ENCODE measurements around the gene TAPBPL. TPM values are rescaled to one million over a fixed set of nuclear protein-coding genes. Genes with fewer than 3 reads are reported as not detected.

The TAPBPL gene
- polyA plus RNA-seq, 1 of the 3 experiments (the other 2 are of a cell fraction), result 24.1 TPM

GRCh38 chr12:6507102-6507998 is 55.5 kb downstream of the TAPBPL start (continued):
- TF ChIP-seq FOSL2 (IDR thresholded peaks at IDR 0.05; ENCODE audit: borderline replicate concordance, low read depth), result no peak
- no peak for TF ChIP-seq NFIC (IDR thresholded peaks at IDR 0.05; ENCODE audit: borderline replicate concordance)
- TF ChIP-seq EP300 (IDR thresholded peaks at IDR 0.05; ENCODE audit: borderline replicate concordance in 1 of 2, low read depth in 1 of 2, low read length in 1 of 2), result no peak

GRCh38 chr12:6508087-6508486 is 56.2 kb downstream of the TAPBPL start:
- no peaks in the 10 kb centered on the region for H3K9me3 ChIP-seq
- 82% methylated on average over 7 of the region's 7 CpGs for WGBS (ENCODE audit: low lambda C conversion rate)
- DNase-seq, result no peak
- peaks cover 78% of the 10 kb centered on the region for H3K79me2 ChIP-seq (ENCODE audit: insufficient read depth)
- H3K36me3 ChIP-seq (replicated peaks in 1 of 2; ENCODE audit: control insufficient read depth in 1 of 2, insufficient read depth in 2 of 2, low read length in 1 of 2), result peaks cover 20 to 39% of the 10 kb centered on the region in 2 experiments
- peak overlapping the region in 1 of 2 experiments; percentile 56; a peak in 2 of 4 replicates for H3K27ac ChIP-seq (ENCODE audit: low read depth in 2 of 2, low read length in 1 of 2)
- H2AFZ ChIP-seq (ENCODE audit: low read depth), result no peak overlapping the region
- TF ChIP-seq, protein P1, sequence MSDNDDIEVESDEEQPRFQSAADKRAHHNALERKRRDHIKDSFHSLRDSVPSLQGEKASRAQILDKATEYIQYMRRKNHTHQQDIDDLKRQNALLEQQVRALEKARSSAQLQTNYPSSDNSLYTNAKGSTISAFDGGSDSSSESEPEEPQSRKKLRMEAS (IDR thresholded peaks at IDR 0.05; ENCODE audit: low read depth), result no peak
- TF ChIP-seq, protein P2, sequence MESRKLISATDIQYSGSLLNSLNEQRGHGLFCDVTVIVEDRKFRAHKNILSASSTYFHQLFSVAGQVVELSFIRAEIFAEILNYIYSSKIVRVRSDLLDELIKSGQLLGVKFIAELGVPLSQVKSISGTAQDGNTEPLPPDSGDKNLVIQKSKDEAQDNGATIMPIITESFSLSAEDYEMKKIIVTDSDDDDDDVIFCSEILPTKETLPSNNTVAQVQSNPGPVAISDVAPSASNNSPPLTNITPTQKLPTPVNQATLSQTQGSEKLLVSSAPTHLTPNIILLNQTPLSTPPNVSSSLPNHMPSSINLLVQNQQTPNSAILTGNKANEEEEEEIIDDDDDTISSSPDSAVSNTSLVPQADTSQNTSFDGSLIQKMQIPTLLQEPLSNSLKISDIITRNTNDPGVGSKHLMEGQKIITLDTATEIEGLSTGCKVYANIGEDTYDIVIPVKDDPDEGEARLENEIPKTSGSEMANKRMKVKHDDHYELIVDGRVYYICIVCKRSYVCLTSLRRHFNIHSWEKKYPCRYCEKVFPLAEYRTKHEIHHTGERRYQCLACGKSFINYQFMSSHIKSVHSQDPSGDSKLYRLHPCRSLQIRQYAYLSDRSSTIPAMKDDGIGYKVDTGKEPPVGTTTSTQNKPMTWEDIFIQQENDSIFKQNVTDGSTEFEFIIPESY (IDR thresholded peaks at IDR 0.05; ENCODE audit: borderline replicate concordance, low read depth), result no peak
- TF ChIP-seq CHD2 (IDR thresholded peaks at IDR 0.05; ENCODE audit: low read length, partially characterized antibody) (no peak), ELF1 (IDR thresholded peaks at IDR 0.05) (no peak), TAF1 (IDR thresholded peaks at IDR 0.05; ENCODE audit: borderline replicate concordance, low read depth, low read length) (no peak), FOXJ3 (CRISPR knock-in tag; IDR thresholded peaks at IDR 0.05) (no peak), FOXM1 (IDR thresholded peaks at IDR 0.05; ENCODE audit: low read depth) (no peak), JUND (IDR thresholded peaks at IDR 0.05) (no peak), EP300 (IDR thresholded peaks at IDR 0.05; ENCODE audit: borderline replicate concordance in 1 of 2, low read depth in 1 of 2, low read length in 1 of 2) (no peak), POLR2AphosphoS5 (IDR thresholded peaks at IDR 0.05; ENCODE audit: low read depth, low read length) (no peak), TCF12 (IDR thresholded peaks at IDR 0.05) (no peak), SMC3 (IDR thresholded peaks at IDR 0.05; ENCODE audit: low read depth, low read length) (no peak), MEF2A (IDR thresholded peaks at IDR 0.05; ENCODE audit: borderline replicate concordance, low read depth) (no peak), NRF1 (IDR thresholded peaks at IDR 0.05; ENCODE audit: low read depth, low read length) (no peak), RXRA (IDR thresholded peaks at IDR 0.05; ENCODE audit: borderline replicate concordance, low read depth) (no peak)
- TF ChIP-seq, protein P3, sequence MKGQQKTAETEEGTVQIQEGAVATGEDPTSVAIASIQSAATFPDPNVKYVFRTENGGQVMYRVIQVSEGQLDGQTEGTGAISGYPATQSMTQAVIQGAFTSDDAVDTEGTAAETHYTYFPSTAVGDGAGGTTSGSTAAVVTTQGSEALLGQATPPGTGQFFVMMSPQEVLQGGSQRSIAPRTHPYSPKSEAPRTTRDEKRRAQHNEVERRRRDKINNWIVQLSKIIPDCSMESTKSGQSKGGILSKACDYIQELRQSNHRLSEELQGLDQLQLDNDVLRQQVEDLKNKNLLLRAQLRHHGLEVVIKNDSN (IDR thresholded peaks at IDR 0.05; ENCODE audit: borderline replicate concordance, low read depth), result no peak
- TF ChIP-seq, protein P4, sequence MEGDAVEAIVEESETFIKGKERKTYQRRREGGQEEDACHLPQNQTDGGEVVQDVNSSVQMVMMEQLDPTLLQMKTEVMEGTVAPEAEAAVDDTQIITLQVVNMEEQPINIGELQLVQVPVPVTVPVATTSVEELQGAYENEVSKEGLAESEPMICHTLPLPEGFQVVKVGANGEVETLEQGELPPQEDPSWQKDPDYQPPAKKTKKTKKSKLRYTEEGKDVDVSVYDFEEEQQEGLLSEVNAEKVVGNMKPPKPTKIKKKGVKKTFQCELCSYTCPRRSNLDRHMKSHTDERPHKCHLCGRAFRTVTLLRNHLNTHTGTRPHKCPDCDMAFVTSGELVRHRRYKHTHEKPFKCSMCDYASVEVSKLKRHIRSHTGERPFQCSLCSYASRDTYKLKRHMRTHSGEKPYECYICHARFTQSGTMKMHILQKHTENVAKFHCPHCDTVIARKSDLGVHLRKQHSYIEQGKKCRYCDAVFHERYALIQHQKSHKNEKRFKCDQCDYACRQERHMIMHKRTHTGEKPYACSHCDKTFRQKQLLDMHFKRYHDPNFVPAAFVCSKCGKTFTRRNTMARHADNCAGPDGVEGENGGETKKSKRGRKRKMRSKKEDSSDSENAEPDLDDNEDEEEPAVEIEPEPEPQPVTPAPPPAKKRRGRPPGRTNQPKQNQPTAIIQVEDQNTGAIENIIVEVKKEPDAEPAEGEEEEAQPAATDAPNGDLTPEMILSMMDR (IDR thresholded peaks at IDR 0.05), result no peak
- TF ChIP-seq, protein P5, sequence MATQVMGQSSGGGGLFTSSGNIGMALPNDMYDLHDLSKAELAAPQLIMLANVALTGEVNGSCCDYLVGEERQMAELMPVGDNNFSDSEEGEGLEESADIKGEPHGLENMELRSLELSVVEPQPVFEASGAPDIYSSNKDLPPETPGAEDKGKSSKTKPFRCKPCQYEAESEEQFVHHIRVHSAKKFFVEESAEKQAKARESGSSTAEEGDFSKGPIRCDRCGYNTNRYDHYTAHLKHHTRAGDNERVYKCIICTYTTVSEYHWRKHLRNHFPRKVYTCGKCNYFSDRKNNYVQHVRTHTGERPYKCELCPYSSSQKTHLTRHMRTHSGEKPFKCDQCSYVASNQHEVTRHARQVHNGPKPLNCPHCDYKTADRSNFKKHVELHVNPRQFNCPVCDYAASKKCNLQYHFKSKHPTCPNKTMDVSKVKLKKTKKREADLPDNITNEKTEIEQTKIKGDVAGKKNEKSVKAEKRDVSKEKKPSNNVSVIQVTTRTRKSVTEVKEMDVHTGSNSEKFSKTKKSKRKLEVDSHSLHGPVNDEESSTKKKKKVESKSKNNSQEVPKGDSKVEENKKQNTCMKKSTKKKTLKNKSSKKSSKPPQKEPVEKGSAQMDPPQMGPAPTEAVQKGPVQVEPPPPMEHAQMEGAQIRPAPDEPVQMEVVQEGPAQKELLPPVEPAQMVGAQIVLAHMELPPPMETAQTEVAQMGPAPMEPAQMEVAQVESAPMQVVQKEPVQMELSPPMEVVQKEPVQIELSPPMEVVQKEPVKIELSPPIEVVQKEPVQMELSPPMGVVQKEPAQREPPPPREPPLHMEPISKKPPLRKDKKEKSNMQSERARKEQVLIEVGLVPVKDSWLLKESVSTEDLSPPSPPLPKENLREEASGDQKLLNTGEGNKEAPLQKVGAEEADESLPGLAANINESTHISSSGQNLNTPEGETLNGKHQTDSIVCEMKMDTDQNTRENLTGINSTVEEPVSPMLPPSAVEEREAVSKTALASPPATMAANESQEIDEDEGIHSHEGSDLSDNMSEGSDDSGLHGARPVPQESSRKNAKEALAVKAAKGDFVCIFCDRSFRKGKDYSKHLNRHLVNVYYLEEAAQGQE (IDR thresholded peaks at IDR 0.05; ENCODE audit: low read depth, low read length), result no peak
- peaks cover 0 to 10% of the 10 kb centered on the region in 2 experiments; a peak in 2 of 4 replicates for H3K4me1 ChIP-seq (ENCODE audit: control insufficient read depth in 1 of 2, insufficient read depth in 2 of 2, low read depth in 1 of 2, low read length in 1 of 2)
- H3K27me3 ChIP-seq (ENCODE audit: insufficient read depth), result no peaks in the 10 kb centered on the region
- H3K9me2 ChIP-seq, result no peaks in the 10 kb centered on the region
- H3K4me3 ChIP-seq (ENCODE audit: low read depth in 2 of 2, low read length in 1 of 2), result no peak overlapping the region
- ChIA-PET POLR2A (interaction anchor here (1.0 kb wide), 1 partner anchor 15 kb away, joined by 3 read pairs; the partner anchor contains the start of gene MRPL51), CTCF (interaction anchor here (1.3 kb wide), 1 partner anchor 30 kb away, joined by 3 read pairs; no protein-coding TSS in a partner anchor)
- H3F3A ChIP-seq (replicated peaks; ENCODE audit: insufficient read depth), result no peaks in the 10 kb centered on the region
- no peaks in the 10 kb centered on the region for H4K20me1 ChIP-seq (ENCODE audit: insufficient read depth)
- H3K4me2 ChIP-seq, result no peak overlapping the region
- H3K9ac ChIP-seq, result peak overlapping the region; percentile 21; the same call in 1 of the 2 replicates

Measured in SK-N-SH (cell line).